GM11168 (cell line): Measurements from ENCODE around the gene SURF1.
"Not testable (repeated sequence)": the region's sequence is repeated elsewhere in the genome, so short reads cannot be mapped to it uniquely, and the experiment has no call there.

Experiments used
- in situ Hi-C: fragments of 300-500 bp; cut with MboI; formaldehyde crosslinking; loops from one replicate; pipeline ENCODE4 v1.12.0; 2022; ENCODE audit warnings: low sequenced_read_pairs; ENCODE audit not compliant: unreplicated experiment

SURF1 gene

GRCh38 chr9:133356391-133357091, at the start of gene SURF1, which contains the start of gene SURF2:
SURF1 (minus strand) TSS chr9:133356487; CDS start chr9:133356453, 34 bp downstream.
SURF2 (plus strand) TSS chr9:133356550; CDS start chr9:133356593, 43 bp downstream.
- in situ Hi-C loops = no loop called here

GRCh38 chr9:133405508-133406438, 49.5 kb upstream of the SURF1 start:
- in situ Hi-C loops = no loop called here

- in situ Hi-C loops = no loop called here
Observed at GRCh38 chr9:133404454-133405002, 48.2 kb upstream of the SURF1 start.

GRCh38 chr9:133403766-133404453, 47.6 kb upstream of the SURF1 start:
- in situ Hi-C loops = no loop called here

- in situ Hi-C loops = no loop called here
Observed at GRCh38 chr9:133402689-133403088, 46.4 kb upstream of the SURF1 start.

GRCh38 chr9:133401588-133401987, 45.3 kb upstream of the SURF1 start:
- in situ Hi-C loops = no loop called here

GRCh38 chr9:133400292-133400691, 44.0 kb upstream of the SURF1 start:
- in situ Hi-C loops = no loop called here

- in situ Hi-C loops = no loop called here
Observed at GRCh38 chr9:133397895-133398294, 41.6 kb upstream of the SURF1 start.

GRCh38 chr9:133397370-133397769, 41.1 kb upstream of the SURF1 start:
- in situ Hi-C loops = no loop called here

- in situ Hi-C loops = no loop called here
Observed at GRCh38 chr9:133396952-133397351, 40.7 kb upstream of the SURF1 start.

- in situ Hi-C loops = no loop called here
Observed at GRCh38 chr9:133394687-133395271, 38.5 kb upstream of the SURF1 start.

- in situ Hi-C loops = no loop called here
Observed at GRCh38 chr9:133393399-133393798, 37.1 kb upstream of the SURF1 start.

- in situ Hi-C loops = not testable (repeated sequence)
Observed at GRCh38 chr9:133392308-133392707, 36.0 kb upstream of the SURF1 start.

GRCh38 chr9:133391449-133391848, 35.2 kb upstream of the SURF1 start:
- in situ Hi-C loops = not testable (repeated sequence)

GRCh38 chr9:133390713-133391112, 34.4 kb upstream of the SURF1 start:
- in situ Hi-C loops = no loop called here

GRCh38 chr9:133389562-133389961, 33.3 kb upstream of the SURF1 start:
- in situ Hi-C loops = no loop called here

GRCh38 chr9:133389025-133389557, 32.8 kb upstream of the SURF1 start:
- in situ Hi-C loops = no loop called here

GRCh38 chr9:133387680-133388079, 31.4 kb upstream of the SURF1 start:
- in situ Hi-C loops = no loop called here

GRCh38 chr9:133386338-133386737, 30.1 kb upstream of the SURF1 start:
- in situ Hi-C loops = no loop called here

GRCh38 chr9:133385452-133385851, 29.2 kb upstream of the SURF1 start:
- in situ Hi-C loops = no loop called here
